Neural progenitor cell (in vitro differentiated cells): ENCODE data around the gene ACOT12.

Source experiments
- EZH2 ChIP-seq: fragments of 200-600 bp; sonication (generic); IDR thresholded peaks from 2 replicates; pipeline ENCODE4 v1.6.1; 2017; ENCODE audit warnings: antibody characterized with exemption, mild to moderate bottlenecking, moderate library complexity
- TF ChIP-seq, protein P1 (sequence below): fragments of 200-600 bp; sonication (generic); IDR thresholded peaks from 2 replicates; pipeline ENCODE4 v1.5.1; 2017; ENCODE audit warnings: antibody characterized with exemption, mild to moderate bottlenecking

DNA sequence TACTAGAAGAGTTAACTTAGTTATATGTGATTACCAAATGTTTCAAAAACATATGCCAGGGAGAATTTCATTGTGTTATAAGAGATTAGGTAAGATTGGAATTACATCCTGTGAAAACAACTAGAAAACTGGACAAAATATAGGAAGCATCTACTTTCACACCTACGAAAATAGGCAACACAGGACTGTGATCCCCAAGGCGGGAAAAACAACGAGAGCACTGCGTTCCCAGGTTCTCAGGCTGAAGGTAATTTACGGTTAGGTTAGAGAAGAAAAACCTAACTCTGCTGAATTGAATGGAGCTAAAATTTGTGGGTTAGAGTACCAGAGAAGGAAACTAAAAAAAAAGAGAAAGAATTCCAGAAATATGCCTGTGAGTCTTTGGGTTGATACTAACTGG lies 28.4 kb downstream of the ACOT12 start:
- TF ChIP-seq, protein P1, sequence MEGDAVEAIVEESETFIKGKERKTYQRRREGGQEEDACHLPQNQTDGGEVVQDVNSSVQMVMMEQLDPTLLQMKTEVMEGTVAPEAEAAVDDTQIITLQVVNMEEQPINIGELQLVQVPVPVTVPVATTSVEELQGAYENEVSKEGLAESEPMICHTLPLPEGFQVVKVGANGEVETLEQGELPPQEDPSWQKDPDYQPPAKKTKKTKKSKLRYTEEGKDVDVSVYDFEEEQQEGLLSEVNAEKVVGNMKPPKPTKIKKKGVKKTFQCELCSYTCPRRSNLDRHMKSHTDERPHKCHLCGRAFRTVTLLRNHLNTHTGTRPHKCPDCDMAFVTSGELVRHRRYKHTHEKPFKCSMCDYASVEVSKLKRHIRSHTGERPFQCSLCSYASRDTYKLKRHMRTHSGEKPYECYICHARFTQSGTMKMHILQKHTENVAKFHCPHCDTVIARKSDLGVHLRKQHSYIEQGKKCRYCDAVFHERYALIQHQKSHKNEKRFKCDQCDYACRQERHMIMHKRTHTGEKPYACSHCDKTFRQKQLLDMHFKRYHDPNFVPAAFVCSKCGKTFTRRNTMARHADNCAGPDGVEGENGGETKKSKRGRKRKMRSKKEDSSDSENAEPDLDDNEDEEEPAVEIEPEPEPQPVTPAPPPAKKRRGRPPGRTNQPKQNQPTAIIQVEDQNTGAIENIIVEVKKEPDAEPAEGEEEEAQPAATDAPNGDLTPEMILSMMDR: no peak
- TF ChIP-seq EZH2: no peak
